Astrocyte (in vitro differentiated cells and primary cell): ENCODE measurements around the gene HSD17B8. TPM values are rescaled to one million over a fixed set of nuclear protein-coding genes. Genes with fewer than 3 reads are reported as not detected.
A peak's percentile ranks its signal among the peaks of the same experiment; 100 is the strongest.

ENCODE experiments used
- DNase-seq: peaks from one replicate; pipeline ENCODE4 v3.0.0-alpha.2; 2010; ENCODE audit warnings: low read depth
- FAIRE-seq: peaks from 2 replicates; lab custom pipeline; 2011; peaks lifted over from hg19 to GRCh38; lab: Jason Lieb, UNC
- H2AFZ ChIP-seq: 2 replicates; pipeline ENCODE4 v1.6.0; 2012; ENCODE audit warnings: low read depth, low read length, inconsistent platforms
- H3K27ac ChIP-seq: 2 replicates; pipeline ENCODE4 v1.5.1; 2011; ENCODE audit warnings: low read depth, low read length, inconsistent platforms
- H3K27me3 ChIP-seq: 2 replicates; pipeline ENCODE4 v1.6.0; 2011; ENCODE audit warnings: low read length, inconsistent platforms; ENCODE audit not compliant: insufficient read depth
- H3K36me3 ChIP-seq: 2 replicates; pipeline ENCODE4 v1.5.1; 2011; ENCODE audit warnings: low read length, inconsistent platforms; ENCODE audit not compliant: insufficient read depth
- H3K4me1 ChIP-seq: 2 replicates; pipeline ENCODE4 v1.5.1; 2011; ENCODE audit warnings: low read length, inconsistent platforms; ENCODE audit not compliant: insufficient read depth
- H3K4me2 ChIP-seq: 2 replicates; pipeline ENCODE4 v1.6.0; 2012; ENCODE audit warnings: low read length, inconsistent platforms
- H3K4me3 ChIP-seq: 2 replicates; pipeline ENCODE4 v1.5.1; 2011; ENCODE audit warnings: low read depth, mild to moderate bottlenecking, low read length, inconsistent platforms; ENCODE audit not compliant: insufficient read depth
- H3K79me2 ChIP-seq: 2 replicates; pipeline ENCODE4 v1.6.0; 2012; ENCODE audit warnings: mild to moderate bottlenecking, low read length, inconsistent platforms; ENCODE audit not compliant: insufficient read depth
- H3K9ac ChIP-seq: 2 replicates; pipeline ENCODE4 v1.6.0; 2012; ENCODE audit warnings: mild to moderate bottlenecking, low read length, inconsistent platforms
- H3K9me3 ChIP-seq: 2 replicates; pipeline ENCODE4 v1.5.1; 2012; ENCODE audit warnings: low read depth, mild to moderate bottlenecking, low read length, inconsistent platforms; ENCODE audit not compliant: insufficient read depth
- H4K20me1 ChIP-seq: 2 replicates; pipeline ENCODE4 v1.6.0; 2012; ENCODE audit warnings: low read length, inconsistent platforms; ENCODE audit not compliant: insufficient read depth
- H3K27ac Mint-ChIP-seq: one replicate; pipeline ENCODE4 v1.8.0; 2021; ENCODE audit warnings: mild to moderate bottlenecking, mixed read lengths; ENCODE audit not compliant: unreplicated experiment
- H3K27me3 Mint-ChIP-seq: one replicate; pipeline ENCODE4 v1.8.0; 2021; ENCODE audit warnings: low read depth, mixed read lengths; ENCODE audit not compliant: unreplicated experiment
- H3K36me3 Mint-ChIP-seq: one replicate; pipeline ENCODE4 v1.8.0; 2021; ENCODE audit warnings: low read depth, mixed read lengths; ENCODE audit not compliant: unreplicated experiment
- H3K4me1 Mint-ChIP-seq: one replicate; pipeline ENCODE4 v1.8.0; 2021; ENCODE audit warnings: low read depth, mixed read lengths; ENCODE audit not compliant: unreplicated experiment
- H3K4me3 Mint-ChIP-seq: one replicate; pipeline ENCODE4 v1.8.0; 2021; ENCODE audit warnings: mild to moderate bottlenecking, moderate library complexity, mixed read lengths; ENCODE audit not compliant: unreplicated experiment
- H3K9me3 Mint-ChIP-seq: one replicate; pipeline ENCODE4 v1.8.0; 2021; ENCODE audit warnings: mild to moderate bottlenecking, mixed read lengths; ENCODE audit not compliant: unreplicated experiment
- EZH2 ChIP-seq: IDR thresholded peaks from 2 replicates; pipeline ENCODE4 v1.6.1; 2012; ENCODE audit warnings: mild to moderate bottlenecking, low read length, inconsistent platforms; ENCODE audit not compliant: insufficient read depth
- total RNA-seq: library from RNA; stranded (reverse); gene quantifications from 2 replicates; pipeline ENCODE4 v1.2.1, GENCODE V29; 2021
- TF ChIP-seq, protein P1 (sequence below): IDR thresholded peaks from 2 replicates; pipeline ENCODE4 v1.5.1; 2011; ENCODE audit warnings: low read depth, mild to moderate bottlenecking, inconsistent platforms, low read length, moderate library complexity; ENCODE audit not compliant: insufficient read depth

The HSD17B8 gene
- total RNA-seq, 1 donor from 2014 or later = 2.1 TPM

DNA sequence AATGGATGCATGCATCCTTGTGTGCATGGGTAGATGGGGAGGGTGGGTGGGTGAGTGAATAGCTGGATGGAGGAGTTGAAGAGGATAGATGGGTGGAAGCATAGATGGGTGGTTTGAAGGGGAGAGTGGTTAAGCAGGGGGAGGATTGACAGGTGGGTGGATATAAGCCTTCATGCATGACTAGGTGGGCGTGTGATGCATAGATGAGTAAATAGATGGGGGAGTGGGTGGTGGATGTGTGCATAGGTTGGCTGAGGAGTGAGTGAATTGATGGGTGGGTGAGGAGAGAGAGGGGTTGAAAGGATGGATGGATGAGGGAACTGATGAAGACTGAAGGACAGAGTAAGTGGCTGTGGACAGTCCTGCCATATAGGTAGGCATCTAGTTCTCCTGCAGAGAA lies 16.6 kb upstream of the HSD17B8 start:
- Mint-ChIP-seq H3K9me3 (peaks cover 4% of the 10 kb centered on the region), H3K4me3 (no peak overlapping the region), H3K27me3 (peaks cover 37% of the 10 kb centered on the region), H3K27ac (no peak overlapping the region), H3K36me3 (peaks cover 5% of the 10 kb centered on the region), H3K4me1 (peaks cover 2% of the 10 kb centered on the region)
- DNase-seq (no peak), FAIRE-seq (no peak)
- Histone ChIP-seq H3K4me3 (no peak overlapping the region), H3K27ac (no peak overlapping the region), H4K20me1 (peaks cover 5% of the 10 kb centered on the region), H3K79me2 (no peaks in the 10 kb centered on the region), H2AFZ (no peak overlapping the region), H3K9ac (no peak overlapping the region), H3K9me3 (no peaks in the 10 kb centered on the region), H3K4me2 (no peak overlapping the region), H3K27me3 (peaks cover 13% of the 10 kb centered on the region), H3K4me1 (no peaks in the 10 kb centered on the region), H3K36me3 (no peaks in the 10 kb centered on the region)
- no peak for TF ChIP-seq EZH2
- TF ChIP-seq, protein P1, sequence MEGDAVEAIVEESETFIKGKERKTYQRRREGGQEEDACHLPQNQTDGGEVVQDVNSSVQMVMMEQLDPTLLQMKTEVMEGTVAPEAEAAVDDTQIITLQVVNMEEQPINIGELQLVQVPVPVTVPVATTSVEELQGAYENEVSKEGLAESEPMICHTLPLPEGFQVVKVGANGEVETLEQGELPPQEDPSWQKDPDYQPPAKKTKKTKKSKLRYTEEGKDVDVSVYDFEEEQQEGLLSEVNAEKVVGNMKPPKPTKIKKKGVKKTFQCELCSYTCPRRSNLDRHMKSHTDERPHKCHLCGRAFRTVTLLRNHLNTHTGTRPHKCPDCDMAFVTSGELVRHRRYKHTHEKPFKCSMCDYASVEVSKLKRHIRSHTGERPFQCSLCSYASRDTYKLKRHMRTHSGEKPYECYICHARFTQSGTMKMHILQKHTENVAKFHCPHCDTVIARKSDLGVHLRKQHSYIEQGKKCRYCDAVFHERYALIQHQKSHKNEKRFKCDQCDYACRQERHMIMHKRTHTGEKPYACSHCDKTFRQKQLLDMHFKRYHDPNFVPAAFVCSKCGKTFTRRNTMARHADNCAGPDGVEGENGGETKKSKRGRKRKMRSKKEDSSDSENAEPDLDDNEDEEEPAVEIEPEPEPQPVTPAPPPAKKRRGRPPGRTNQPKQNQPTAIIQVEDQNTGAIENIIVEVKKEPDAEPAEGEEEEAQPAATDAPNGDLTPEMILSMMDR = no peak

DNA sequence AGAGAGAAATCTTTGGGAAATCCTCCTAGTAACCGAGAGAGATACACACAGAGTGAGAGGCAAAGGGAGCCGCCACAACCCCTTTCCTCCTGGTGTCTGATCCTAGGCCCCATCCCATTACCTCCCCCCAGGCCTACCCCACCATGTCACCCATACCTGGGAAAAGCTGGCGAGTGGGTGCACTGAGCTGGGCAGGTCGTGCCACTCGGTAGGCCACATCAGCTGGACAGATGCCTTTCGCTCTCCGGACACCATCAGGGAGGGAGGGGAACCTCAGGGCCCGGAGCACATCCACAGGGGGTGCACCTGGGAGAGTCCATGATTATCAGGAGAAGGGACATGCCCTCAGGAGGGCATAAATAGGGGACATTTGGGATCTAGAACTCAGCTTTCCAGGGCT lies 15.3 kb upstream of the HSD17B8 start:
- no peak overlapping the region for H3K9ac ChIP-seq
- Mint-ChIP-seq H3K9me3 (peaks cover 2% of the 10 kb centered on the region), H3K27ac (no peak overlapping the region), H3K4me1 (peaks cover 4% of the 10 kb centered on the region), H3K4me3 (no peak overlapping the region), H3K36me3 (peaks cover 7% of the 10 kb centered on the region), H3K27me3 (peaks cover 38% of the 10 kb centered on the region)
- no peak overlapping the region for H3K4me3 ChIP-seq
- H3K9me3 ChIP-seq = no peaks in the 10 kb centered on the region
- H3K4me2 ChIP-seq = no peak overlapping the region
- peaks cover 13% of the 10 kb centered on the region for H3K27me3 ChIP-seq
- FAIRE-seq = no peak
- TF ChIP-seq, protein P1 = no peak
- TF ChIP-seq EZH2 = no peak
- peaks cover 12% of the 10 kb centered on the region for H4K20me1 ChIP-seq
- H3K36me3 ChIP-seq = peaks cover 3% of the 10 kb centered on the region
- no peaks in the 10 kb centered on the region for H3K79me2 ChIP-seq
- DNase-seq = no peak
- no peaks in the 10 kb centered on the region for H3K4me1 ChIP-seq
- no peak overlapping the region for H2AFZ ChIP-seq
- no peak overlapping the region for H3K27ac ChIP-seq

DNA sequence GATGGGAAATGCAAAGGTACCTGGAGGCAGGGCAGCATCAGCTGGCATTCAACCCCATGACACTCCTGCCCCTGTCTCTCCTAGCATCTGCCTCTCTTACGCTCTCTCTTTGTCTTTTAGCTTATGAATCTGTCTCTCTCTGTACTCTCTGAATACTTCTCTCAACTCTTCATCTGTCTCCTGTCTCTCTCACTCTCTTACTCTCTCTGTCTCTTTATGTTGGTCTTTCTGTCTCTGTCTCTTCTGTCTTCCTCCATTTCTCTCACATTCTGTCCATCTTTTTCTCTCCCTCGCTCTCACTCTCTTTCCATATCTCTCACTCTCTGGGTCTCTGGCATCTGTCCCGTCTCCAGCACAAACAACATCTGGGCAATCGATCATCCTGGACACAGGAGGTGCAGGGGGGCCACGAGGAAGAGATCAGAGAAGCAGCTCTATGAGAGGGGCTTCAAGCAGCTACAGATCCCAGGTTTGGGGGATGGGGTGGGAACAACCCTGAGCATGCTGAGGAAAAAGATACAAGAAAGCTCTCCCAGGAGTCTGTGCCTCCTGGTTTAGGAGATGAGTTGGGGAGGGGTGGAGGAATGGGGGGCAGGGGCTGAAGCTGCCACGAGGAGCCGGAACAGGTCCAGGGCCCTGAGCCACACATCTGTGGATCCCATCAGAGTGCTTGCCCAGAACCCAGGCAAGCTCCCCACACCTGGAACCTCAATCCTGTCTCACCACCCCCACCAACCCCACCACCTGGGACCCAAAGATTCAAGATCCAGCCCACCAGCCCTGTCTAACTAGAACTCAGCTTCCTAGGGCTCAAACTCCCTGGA lies 14.6 kb upstream of the HSD17B8 start:
- Histone ChIP-seq H3K27ac (no peak overlapping the region), H2AFZ (no peak overlapping the region), H3K36me3 (peaks cover 8% of the 10 kb centered on the region), H3K9me3 (no peaks in the 10 kb centered on the region), H3K9ac (no peak overlapping the region), H3K27me3 (peaks cover 13% of the 10 kb centered on the region), H3K4me1 (no peaks in the 10 kb centered on the region), H3K79me2 (no peaks in the 10 kb centered on the region), H3K4me3 (no peak overlapping the region), H3K4me2 (no peak overlapping the region), H4K20me1 (peaks cover 17% of the 10 kb centered on the region)
- DNase-seq (no peak), FAIRE-seq (no peak)
- Mint-ChIP-seq H3K4me1 (peaks cover 4% of the 10 kb centered on the region), H3K27me3 (peaks cover 33% of the 10 kb centered on the region), H3K9me3 (peaks cover 2% of the 10 kb centered on the region), H3K27ac (no peak overlapping the region), H3K4me3 (peak overlapping the region; percentile 29), H3K36me3 (peaks cover 10% of the 10 kb centered on the region)
- no peak for TF ChIP-seq EZH2
- TF ChIP-seq, protein P1 = no peak
